Measurements from ENCODE around the gene CTPS1. TPM values are rescaled to one million over a fixed set of nuclear protein-coding genes. Genes with fewer than 3 reads are reported as not detected.

CTPS1 gene
- total RNA-seq, 1 donor from 2014 or later: 41.2 TPM

DNA sequence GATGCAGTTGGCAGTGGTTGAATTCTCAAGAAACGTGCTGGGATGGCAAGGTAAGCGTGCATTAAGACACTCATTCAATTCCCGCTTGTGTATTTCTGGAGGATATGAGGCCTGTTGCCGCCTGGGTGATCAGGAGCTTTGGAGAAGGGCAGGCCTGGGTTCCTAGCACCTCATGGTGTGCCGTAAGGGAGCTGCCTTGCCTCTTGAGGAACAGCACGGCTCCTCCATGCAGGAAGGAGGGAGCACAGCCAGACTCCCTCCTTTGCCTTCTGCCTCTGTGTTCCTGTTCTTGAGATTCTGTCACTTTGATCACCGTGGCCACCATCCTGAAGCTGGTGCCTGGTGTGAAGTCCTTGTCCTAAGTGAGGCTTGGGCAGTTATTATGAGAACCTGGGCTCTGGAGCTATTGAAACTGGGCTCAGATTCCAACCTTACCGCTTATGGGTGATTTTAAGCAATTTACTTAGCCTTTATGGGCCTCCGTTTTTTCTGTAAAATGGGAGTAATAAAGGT is 23.7 kb downstream of the CTPS1 start:
- peaks cover 4% of the 10 kb centered on the region for H3K4me1 Mint-ChIP-seq (ENCODE audit: unreplicated experiment)
- no peak overlapping the region for H3K4me3 Mint-ChIP-seq (ENCODE audit: unreplicated experiment)
- TF ChIP-seq, protein P1, sequence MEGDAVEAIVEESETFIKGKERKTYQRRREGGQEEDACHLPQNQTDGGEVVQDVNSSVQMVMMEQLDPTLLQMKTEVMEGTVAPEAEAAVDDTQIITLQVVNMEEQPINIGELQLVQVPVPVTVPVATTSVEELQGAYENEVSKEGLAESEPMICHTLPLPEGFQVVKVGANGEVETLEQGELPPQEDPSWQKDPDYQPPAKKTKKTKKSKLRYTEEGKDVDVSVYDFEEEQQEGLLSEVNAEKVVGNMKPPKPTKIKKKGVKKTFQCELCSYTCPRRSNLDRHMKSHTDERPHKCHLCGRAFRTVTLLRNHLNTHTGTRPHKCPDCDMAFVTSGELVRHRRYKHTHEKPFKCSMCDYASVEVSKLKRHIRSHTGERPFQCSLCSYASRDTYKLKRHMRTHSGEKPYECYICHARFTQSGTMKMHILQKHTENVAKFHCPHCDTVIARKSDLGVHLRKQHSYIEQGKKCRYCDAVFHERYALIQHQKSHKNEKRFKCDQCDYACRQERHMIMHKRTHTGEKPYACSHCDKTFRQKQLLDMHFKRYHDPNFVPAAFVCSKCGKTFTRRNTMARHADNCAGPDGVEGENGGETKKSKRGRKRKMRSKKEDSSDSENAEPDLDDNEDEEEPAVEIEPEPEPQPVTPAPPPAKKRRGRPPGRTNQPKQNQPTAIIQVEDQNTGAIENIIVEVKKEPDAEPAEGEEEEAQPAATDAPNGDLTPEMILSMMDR (IDR thresholded peaks at IDR 0.05; ENCODE audit: unreplicated experiment): no peak
- peaks cover 40% of the 10 kb centered on the region for H3K36me3 Mint-ChIP-seq (ENCODE audit: low read depth, unreplicated experiment)
- no peaks in the 10 kb centered on the region for H3K9me3 Mint-ChIP-seq (ENCODE audit: unreplicated experiment)
- H3K27ac Mint-ChIP-seq (ENCODE audit: unreplicated experiment): peak overlapping the region; percentile 52
- peaks cover 2% of the 10 kb centered on the region for H3K27me3 Mint-ChIP-seq (ENCODE audit: unreplicated experiment)
- no peak for DNase-seq (ENCODE audit: low spot score)

GRCh38 chr1:41003640-41004220 is 24.2 kb downstream of the CTPS1 start:
- Mint-ChIP-seq H3K27ac (ENCODE audit: unreplicated experiment) (peak overlapping the region; percentile 52), H3K9me3 (ENCODE audit: unreplicated experiment) (no peaks in the 10 kb centered on the region), H3K4me3 (ENCODE audit: unreplicated experiment) (no peak overlapping the region), H3K27me3 (ENCODE audit: unreplicated experiment) (peaks cover 2% of the 10 kb centered on the region), H3K36me3 (ENCODE audit: low read depth, unreplicated experiment) (peaks cover 38% of the 10 kb centered on the region), H3K4me1 (ENCODE audit: unreplicated experiment) (peaks cover 9% of the 10 kb centered on the region)
- TF ChIP-seq, protein P1 (IDR thresholded peaks at IDR 0.05; ENCODE audit: unreplicated experiment): peak; percentile 14
- DNase-seq (ENCODE audit: low spot score): no peak

DNA sequence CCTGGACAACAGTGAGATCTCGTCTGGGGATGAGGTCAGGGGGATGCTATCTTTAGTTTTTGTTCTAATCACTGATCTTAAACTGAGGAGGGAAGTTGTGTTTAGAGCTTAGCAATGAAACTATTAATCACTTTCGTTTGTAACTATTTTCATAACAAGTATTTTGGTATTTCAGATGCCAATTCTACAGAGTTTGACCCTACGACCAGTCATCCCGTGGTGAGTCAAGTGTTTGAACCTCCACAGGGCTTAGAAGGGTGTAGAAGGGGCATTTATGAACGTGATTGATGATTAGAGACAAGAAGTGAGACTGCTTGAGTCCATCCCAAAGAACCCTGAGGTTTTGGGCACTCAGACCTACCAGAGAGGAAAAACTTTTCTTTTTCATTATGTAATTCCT is 26.4 kb downstream of the CTPS1 start:
- H3K4me1 Mint-ChIP-seq (ENCODE audit: unreplicated experiment): peaks cover 12% of the 10 kb centered on the region
- peaks cover 44% of the 10 kb centered on the region for H3K36me3 Mint-ChIP-seq (ENCODE audit: low read depth, unreplicated experiment)
- peak overlapping the region; percentile 29 for H3K4me3 Mint-ChIP-seq (ENCODE audit: unreplicated experiment)
- TF ChIP-seq, protein P1 (IDR thresholded peaks at IDR 0.05; ENCODE audit: unreplicated experiment): no peak
- H3K27me3 Mint-ChIP-seq (ENCODE audit: unreplicated experiment): no peaks in the 10 kb centered on the region
- no peak for DNase-seq (ENCODE audit: low spot score)
- peak overlapping the region; percentile 34 for H3K27ac Mint-ChIP-seq (ENCODE audit: unreplicated experiment)
- H3K9me3 Mint-ChIP-seq (ENCODE audit: unreplicated experiment): no peaks in the 10 kb centered on the region

DNA sequence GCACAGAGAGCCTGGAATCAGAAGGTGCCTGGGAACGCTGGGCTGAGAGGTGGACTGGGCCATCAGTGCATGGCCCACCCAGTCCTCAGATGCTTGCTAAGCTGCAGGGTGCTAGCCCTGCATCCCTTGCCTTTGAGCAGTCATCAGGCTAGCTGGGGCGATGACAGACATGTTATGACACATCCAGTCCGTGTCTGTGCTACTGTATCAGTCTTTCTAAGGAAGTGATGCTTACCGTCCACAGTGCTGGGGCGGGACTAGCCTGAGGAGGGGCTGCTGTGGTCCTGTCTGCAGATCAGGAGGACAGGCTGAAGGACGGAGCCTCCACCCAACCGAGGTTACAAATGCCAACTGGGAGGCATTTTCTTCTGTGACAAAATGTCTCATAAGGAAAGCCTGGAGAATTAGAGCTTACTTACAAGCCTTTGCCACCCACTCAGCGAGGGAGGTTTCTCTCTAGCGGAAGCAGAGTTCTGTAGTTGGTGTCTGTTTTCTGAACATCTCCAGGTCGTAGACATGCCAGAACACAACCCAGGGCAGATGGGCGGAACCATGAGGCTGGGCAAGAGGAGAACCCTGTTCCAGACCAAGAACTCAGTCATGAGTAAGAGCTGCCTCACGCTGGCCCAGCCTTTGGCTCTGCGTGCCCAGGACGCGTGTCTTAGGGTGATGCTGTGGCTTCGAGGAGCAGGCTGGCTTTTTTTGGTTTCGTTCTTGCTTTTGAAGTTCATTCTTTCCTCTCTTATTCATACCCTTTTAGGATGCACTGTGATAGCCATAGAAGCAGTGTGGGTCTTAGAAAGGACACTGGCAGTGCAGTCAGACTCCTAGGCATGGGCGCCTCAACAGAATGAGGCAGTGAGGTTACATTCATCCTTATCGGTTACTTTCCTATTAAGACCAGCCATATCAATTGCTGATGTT is 27.7 kb downstream of the CTPS1 start:
- Mint-ChIP-seq H3K36me3 (ENCODE audit: low read depth, unreplicated experiment) (peaks cover 44% of the 10 kb centered on the region), H3K4me3 (ENCODE audit: unreplicated experiment) (no peak overlapping the region), H3K27me3 (ENCODE audit: unreplicated experiment) (no peaks in the 10 kb centered on the region), H3K9me3 (ENCODE audit: unreplicated experiment) (no peaks in the 10 kb centered on the region), H3K27ac (ENCODE audit: unreplicated experiment) (no peak overlapping the region), H3K4me1 (ENCODE audit: unreplicated experiment) (peaks cover 13% of the 10 kb centered on the region)
- TF ChIP-seq, protein P1 (IDR thresholded peaks at IDR 0.05; ENCODE audit: unreplicated experiment): no peak
- DNase-seq (ENCODE audit: low spot score): no peak

Data from endothelial cell (in vitro differentiated cells).